Tibial nerve (tissue), 4 donors: ENCODE measurements around the gene MIPEP.

Experiments
- CTCF ChIP-seq, 5 experiments: fragments of 200-600 bp in 3 of 5; fragments of 450-650 bp in 2 of 5; sonication (generic) in 3 of 5; IDR thresholded peaks; one replicate each; pipeline ENCODE4 v1.5.1; 2016 to 2019; ENCODE audit warnings: antibody characterized with exemption in 5 of 5, mild to moderate bottlenecking in 3 of 5, moderate library complexity in 2 of 5
- EP300 ChIP-seq, 2 donors: sonication (generic); formaldehyde crosslinking; IDR thresholded peaks; one replicate each; pipeline ENCODE4 v1.6.1; 2017; ENCODE audit warnings: antibody characterized with exemption in 2 of 2, mild to moderate bottlenecking in 1 of 2
- POLR2A ChIP-seq, 2 donors: fragments of 450-650 bp; IDR thresholded peaks; one replicate each; pipeline ENCODE4 v1.6.1; 2017; ENCODE audit warnings: antibody characterized with exemption in 2 of 2, mild to moderate bottlenecking in 2 of 2, moderate library complexity in 2 of 2

GRCh38 chr13:23876265-23876664 is 12.9 kb downstream of the MIPEP start:
- TF ChIP-seq CTCF (IDR thresholded peaks at IDR 0.05) (peak in 3 of 5 experiments; percentile 10 to 40 (median 17)), POLR2A (IDR thresholded peaks at IDR 0.05) (no peak), EP300 (IDR thresholded peaks at IDR 0.05) (no peak)
